ENCODE measurements around the gene COX7A1. TPM values are rescaled to one million over a fixed set of nuclear protein-coding genes. Genes with fewer than 3 reads are reported as not detected.
A peak's percentile ranks its signal among the peaks of the same experiment; 100 is the strongest.
"Not testable (repeated sequence)": the region's sequence is repeated elsewhere in the genome, so short reads cannot be mapped to it uniquely, and the experiment has no call there.

Gene COX7A1
- polyA plus RNA-seq, 4 donors, result 1.3 to 26.2 (median 9.9) TPM

- H3K36me3 ChIP-seq (ENCODE audit: control insufficient read depth in 3 of 3, insufficient read depth in 2 of 3, low read depth in 1 of 3, low read length in 3 of 3), result peaks cover 7 to 36% (median 14%) of the 10 kb centered on the region in 3 donors
- DNase-seq (peak; percentile 46 to 76), FAIRE-seq (no peak)
- peak overlapping the region; percentile 87 to 99 (median 94) for H3K27ac ChIP-seq (ENCODE audit: low read depth in 1 of 3, low read length in 2 of 3)
- H3K27me3 ChIP-seq (ENCODE audit: control insufficient read depth in 3 of 3, insufficient read depth in 3 of 3, low read length in 3 of 3), result no peaks in the 10 kb centered on the region
- H3K9me3 ChIP-seq (ENCODE audit: control insufficient read depth in 2 of 2, insufficient read depth in 1 of 2, low read depth in 1 of 2, low read length in 1 of 2), result peaks cover 0 to 3% of the 10 kb centered on the region in 2 donors
- H3K4me3 ChIP-seq (ENCODE audit: low read depth in 1 of 3, low read length in 3 of 3), result peak overlapping the region; percentile 63 to 79 (median 72)
- H3K4me1 ChIP-seq (ENCODE audit: control insufficient read depth in 3 of 3, insufficient read depth in 2 of 3, low read depth in 1 of 3, low read length in 2 of 3), result peaks cover 5 to 15% (median 6%) of the 10 kb centered on the region in 3 donors
- WGBS, 3 donors, result 0 to 1% (median 1%) methylated on average over 30 to 31 of the region's 31 CpGs
Observed at GRCh38 chr19:36140304-36141038, 11.8 kb downstream of the COX7A1 start.

DNA sequence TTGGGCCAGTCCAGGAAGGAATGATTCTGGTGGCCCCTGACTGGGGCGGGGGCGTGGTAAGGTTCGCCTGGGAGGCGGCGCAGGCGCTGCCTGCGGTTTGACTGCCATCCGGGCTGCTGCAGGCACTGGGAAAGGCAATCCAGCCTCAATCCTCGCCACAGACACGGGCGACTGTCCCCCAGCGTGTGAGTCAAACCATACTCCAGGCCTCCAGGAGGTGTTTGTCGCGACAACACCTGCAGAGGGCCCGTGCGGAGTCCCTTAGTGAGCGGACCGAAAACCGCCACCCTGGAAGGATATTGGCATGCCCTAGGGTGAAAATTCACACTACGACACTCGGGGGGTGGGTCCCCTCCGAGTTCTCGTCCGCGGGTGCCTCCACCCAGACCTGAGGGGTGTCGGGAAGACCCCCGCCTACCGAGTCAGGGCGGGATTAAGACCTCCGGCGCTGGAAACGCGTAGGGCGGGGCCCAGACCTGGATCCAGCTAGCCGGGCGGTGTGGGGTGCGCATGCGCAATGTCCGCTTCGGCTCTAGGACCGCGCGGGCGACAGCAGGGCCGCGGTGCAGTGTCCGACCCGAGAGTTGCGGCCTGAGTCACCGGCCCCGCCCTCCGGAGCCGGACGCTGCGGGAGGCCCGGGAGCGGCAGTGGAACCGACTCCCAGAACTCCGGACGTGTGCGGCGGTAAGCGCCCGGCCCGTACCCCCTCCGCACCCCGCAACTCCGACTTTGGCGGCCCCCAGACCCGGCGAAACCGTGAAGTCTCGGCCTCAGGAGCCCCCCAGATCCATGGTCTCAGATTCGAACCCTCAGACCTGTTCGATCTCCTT is 12.6 kb downstream of the COX7A1 start, which contains the start of gene CAPNS1:
Gene CAPNS1, plus strand, starts transcription at position 594 of the 831 bp plus-strand sequence. CDS start 946 bp downstream, outside the sequence.
- peak within 1 kb of the TSS; percentile 87 to 99 (median 94) for H3K27ac ChIP-seq (ENCODE audit: low read depth in 1 of 3, low read length in 2 of 3)
- no peak for FAIRE-seq
- H3K36me3 ChIP-seq (ENCODE audit: control insufficient read depth in 3 of 3, insufficient read depth in 2 of 3, low read depth in 1 of 3, low read length in 3 of 3), result peaks cover 5 to 28% (median 12%) of the 10 kb centered on the region in 3 donors
- WGBS, 3 donors, result 0% methylated on average over 66 to 75 of the region's 75 CpGs
- no peaks in the 10 kb centered on the region for H3K27me3 ChIP-seq (ENCODE audit: control insufficient read depth in 3 of 3, insufficient read depth in 3 of 3, low read length in 3 of 3)
- peak; percentile 96 to 99 for DNase-seq
- H3K4me3 ChIP-seq (ENCODE audit: low read depth in 1 of 3, low read length in 3 of 3), result peak within 1 kb of the TSS; percentile 63 to 79 (median 72)
- H3K9me3 ChIP-seq (ENCODE audit: control insufficient read depth in 2 of 2, insufficient read depth in 1 of 2, low read depth in 1 of 2, low read length in 1 of 2), result peaks cover 0 to 3% of the 10 kb centered on the region in 2 donors
- H3K4me1 ChIP-seq (ENCODE audit: control insufficient read depth in 3 of 3, insufficient read depth in 2 of 3, low read depth in 1 of 3, low read length in 2 of 3), result peaks cover 5 to 15% (median 6%) of the 10 kb centered on the region in 3 donors

GRCh38 chr19:36139120-36139472 is 13.2 kb downstream of the COX7A1 start:
- H3K4me3 ChIP-seq (ENCODE audit: low read depth in 1 of 3, low read length in 3 of 3), result peak overlapping the region; percentile 52 to 79 (median 63)
- H3K9me3 ChIP-seq (ENCODE audit: control insufficient read depth in 2 of 2, insufficient read depth in 1 of 2, low read depth in 1 of 2, low read length in 1 of 2), result peaks cover 0 to 3% of the 10 kb centered on the region in 2 donors
- no peaks in the 10 kb centered on the region for H3K27me3 ChIP-seq (ENCODE audit: control insufficient read depth in 3 of 3, insufficient read depth in 3 of 3, low read length in 3 of 3)
- H3K36me3 ChIP-seq (ENCODE audit: control insufficient read depth in 3 of 3, insufficient read depth in 2 of 3, low read depth in 1 of 3, low read length in 3 of 3), result peaks cover 4 to 24% (median 12%) of the 10 kb centered on the region in 3 donors
- DNase-seq, result no peak
- peak overlapping the region; percentile 87 to 99 (median 94) for H3K27ac ChIP-seq (ENCODE audit: low read depth in 1 of 3, low read length in 2 of 3)
- H3K4me1 ChIP-seq (ENCODE audit: control insufficient read depth in 3 of 3, insufficient read depth in 2 of 3, low read depth in 1 of 3, low read length in 2 of 3), result peaks cover 5 to 15% (median 6%) of the 10 kb centered on the region in 3 donors
- WGBS, 3 donors, result 31 to 51% (median 49%) methylated on average over 7 of the region's 7 CpGs
- FAIRE-seq, result no peak

DNA sequence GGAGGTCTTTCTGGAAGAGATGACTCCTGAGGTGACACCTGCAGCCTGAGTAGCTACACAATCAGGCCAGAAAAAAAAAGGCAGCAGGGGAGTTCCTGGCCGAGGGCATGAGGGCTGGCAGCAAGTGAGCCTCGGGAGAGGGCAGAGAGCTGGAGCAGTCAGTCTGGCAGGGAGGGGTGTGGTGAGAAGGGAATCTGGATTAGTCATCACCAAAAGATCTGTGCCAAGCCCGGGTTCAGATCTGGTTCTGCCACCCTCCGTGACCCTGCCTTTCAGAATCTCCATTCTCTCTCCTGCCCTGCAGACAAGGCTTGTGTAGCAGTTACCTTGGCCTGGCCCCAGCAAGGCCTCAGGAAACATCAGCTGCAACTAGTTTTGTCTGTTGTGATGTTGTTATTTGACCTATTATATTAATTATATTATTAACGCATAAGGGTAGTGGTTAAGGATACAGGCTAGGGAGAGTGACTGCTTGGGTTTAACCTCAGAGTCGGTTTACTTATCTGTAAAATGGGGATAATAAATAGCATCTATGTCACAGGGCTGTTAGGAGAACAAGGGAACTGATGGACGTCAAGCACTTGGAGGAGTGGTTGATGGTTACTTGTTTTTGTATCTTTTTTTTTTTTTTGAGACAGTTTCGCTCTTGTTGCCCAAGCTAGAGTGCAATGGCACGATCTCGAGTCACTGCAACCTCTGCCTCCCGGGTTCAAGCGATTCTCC is 15.1 kb downstream of the COX7A1 start:
- H3K27ac ChIP-seq (ENCODE audit: low read depth in 1 of 3, low read length in 2 of 3), result peak overlapping the region; percentile 38 to 92 (median 84)
- no peaks in the 10 kb centered on the region for H3K27me3 ChIP-seq (ENCODE audit: control insufficient read depth in 3 of 3, insufficient read depth in 3 of 3, low read length in 3 of 3)
- WGBS, 3 donors, result 36 to 55% (median 49%) methylated on average over 12 of the region's 12 CpGs
- FAIRE-seq (no peak), DNase-seq (peak; percentile 39 to 94)
- H3K9me3 ChIP-seq (ENCODE audit: control insufficient read depth in 2 of 2, insufficient read depth in 1 of 2, low read depth in 1 of 2, low read length in 1 of 2), result peaks cover 0 to 3% of the 10 kb centered on the region in 2 donors
- H3K4me3 ChIP-seq (ENCODE audit: low read depth in 1 of 3, low read length in 3 of 3), result no peak overlapping the region
- peaks cover 0 to 10% (median 2%) of the 10 kb centered on the region in 3 donors for H3K36me3 ChIP-seq (ENCODE audit: control insufficient read depth in 3 of 3, insufficient read depth in 2 of 3, low read depth in 1 of 3, low read length in 3 of 3)
- H3K4me1 ChIP-seq (ENCODE audit: control insufficient read depth in 3 of 3, insufficient read depth in 2 of 3, low read depth in 1 of 3, low read length in 2 of 3), result peaks cover 5 to 15% (median 9%) of the 10 kb centered on the region in 3 donors

GRCh38 chr19:36134867-36135266 is 17.4 kb downstream of the COX7A1 start:
- 91 to 94% (median 92%) methylated on average over 4 of the region's 4 CpGs for WGBS, 3 donors
- not testable (repeated sequence) for DNase-seq; H3K27me3 ChIP-seq (ENCODE audit: control insufficient read depth in 3 of 3, insufficient read depth in 3 of 3, low read length in 3 of 3); H3K36me3 ChIP-seq (ENCODE audit: control insufficient read depth in 3 of 3, insufficient read depth in 2 of 3, low read depth in 1 of 3, low read length in 3 of 3); FAIRE-seq; H3K27ac ChIP-seq (ENCODE audit: low read depth in 1 of 3, low read length in 2 of 3); H3K4me3 ChIP-seq (ENCODE audit: low read depth in 1 of 3, low read length in 3 of 3); H3K9me3 ChIP-seq (ENCODE audit: control insufficient read depth in 2 of 2, insufficient read depth in 1 of 2, low read depth in 1 of 2, low read length in 1 of 2); H3K4me1 ChIP-seq (ENCODE audit: control insufficient read depth in 3 of 3, insufficient read depth in 2 of 3, low read depth in 1 of 3, low read length in 2 of 3)

DNA sequence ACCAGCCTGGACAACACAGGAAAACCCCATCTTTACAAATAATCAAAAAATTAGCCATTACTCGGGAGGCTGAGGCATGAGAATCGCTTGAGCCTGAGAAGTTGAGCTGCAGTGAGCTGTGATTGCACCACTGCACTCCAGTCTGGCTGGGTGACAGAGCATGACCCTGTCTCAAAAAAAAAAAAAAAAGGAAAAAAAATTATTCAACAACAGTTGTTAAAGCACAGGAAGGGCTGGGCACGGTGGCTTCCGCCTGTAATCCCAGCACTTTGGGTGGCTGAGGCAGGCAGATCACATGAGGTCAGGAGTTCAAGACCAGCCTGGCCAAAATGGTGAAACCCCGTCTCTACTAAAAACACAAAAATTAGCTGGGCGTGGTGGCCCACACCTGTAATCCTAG is 21.0 kb downstream of the COX7A1 start:
- not testable (repeated sequence) for H3K4me1 ChIP-seq (ENCODE audit: control insufficient read depth in 3 of 3, insufficient read depth in 2 of 3, low read depth in 1 of 3, low read length in 2 of 3); H3K36me3 ChIP-seq (ENCODE audit: control insufficient read depth in 3 of 3, insufficient read depth in 2 of 3, low read depth in 1 of 3, low read length in 3 of 3); H3K9me3 ChIP-seq (ENCODE audit: control insufficient read depth in 2 of 2, insufficient read depth in 1 of 2, low read depth in 1 of 2, low read length in 1 of 2); H3K4me3 ChIP-seq (ENCODE audit: low read depth in 1 of 3, low read length in 3 of 3); DNase-seq; FAIRE-seq; H3K27ac ChIP-seq (ENCODE audit: low read depth in 1 of 3, low read length in 2 of 3); H3K27me3 ChIP-seq (ENCODE audit: control insufficient read depth in 3 of 3, insufficient read depth in 3 of 3, low read length in 3 of 3)
- WGBS, 3 donors, result 66 to 83% (median 73%) methylated on average over 6 of the region's 6 CpGs

- peak overlapping the region; percentile 90 to 96 (median 95) for H3K27ac ChIP-seq (ENCODE audit: low read depth in 1 of 3, low read length in 2 of 3)
- H3K4me1 ChIP-seq (ENCODE audit: control insufficient read depth in 3 of 3, insufficient read depth in 2 of 3, low read depth in 1 of 3, low read length in 2 of 3), result peaks cover 0 to 3% (median 0%) of the 10 kb centered on the region in 3 donors
- 4 to 13% (median 6%) methylated on average over 10 of the region's 10 CpGs for WGBS, 3 donors
- peaks cover 3 to 15% (median 6%) of the 10 kb centered on the region in 3 donors for H3K36me3 ChIP-seq (ENCODE audit: control insufficient read depth in 3 of 3, insufficient read depth in 2 of 3, low read depth in 1 of 3, low read length in 3 of 3)
- H3K4me3 ChIP-seq (ENCODE audit: low read depth in 1 of 3, low read length in 3 of 3), result peak overlapping the region; percentile 3 to 69 (median 57)
- no peaks in the 10 kb centered on the region for H3K27me3 ChIP-seq (ENCODE audit: control insufficient read depth in 3 of 3, insufficient read depth in 3 of 3, low read length in 3 of 3)
- peaks cover 0 to 10% of the 10 kb centered on the region in 2 donors for H3K9me3 ChIP-seq (ENCODE audit: control insufficient read depth in 2 of 2, insufficient read depth in 1 of 2, low read depth in 1 of 2, low read length in 1 of 2)
- FAIRE-seq, result no peak
- peak in 1 of 2 donors; percentile 78 for DNase-seq
Observed at GRCh38 chr19:36128392-36128736, 23.9 kb downstream of the COX7A1 start.

GRCh38 chr19:36125557-36125956 is 26.7 kb downstream of the COX7A1 start:
- Histone ChIP-seq H3K9me3 (ENCODE audit: control insufficient read depth in 2 of 2, insufficient read depth in 1 of 2, low read depth in 1 of 2, low read length in 1 of 2) (peaks cover 0 to 10% of the 10 kb centered on the region in 2 donors), H3K4me1 (ENCODE audit: control insufficient read depth in 3 of 3, insufficient read depth in 2 of 3, low read depth in 1 of 3, low read length in 2 of 3) (no peaks in the 10 kb centered on the region), H3K4me3 (ENCODE audit: low read depth in 1 of 3, low read length in 3 of 3) (no peak overlapping the region), H3K27me3 (ENCODE audit: control insufficient read depth in 3 of 3, insufficient read depth in 3 of 3, low read length in 3 of 3) (no peaks in the 10 kb centered on the region), H3K36me3 (ENCODE audit: control insufficient read depth in 3 of 3, insufficient read depth in 2 of 3, low read depth in 1 of 3, low read length in 3 of 3) (peaks cover 6 to 37% (median 8%) of the 10 kb centered on the region in 3 donors), H3K27ac (ENCODE audit: low read depth in 1 of 3, low read length in 2 of 3) (no peak overlapping the region)
- DNase-seq (no peak), FAIRE-seq (no peak)
- WGBS, 3 donors, result 79 to 87% (median 80%) methylated on average over 9 of the region's 9 CpGs
